Measurements from ENCODE around the gene PIAS4.
"Not testable (repeated sequence)": the region's sequence is repeated elsewhere in the genome, so short reads cannot be mapped to it uniquely, and the experiment has no call there.

Gene PIAS4

DNA sequence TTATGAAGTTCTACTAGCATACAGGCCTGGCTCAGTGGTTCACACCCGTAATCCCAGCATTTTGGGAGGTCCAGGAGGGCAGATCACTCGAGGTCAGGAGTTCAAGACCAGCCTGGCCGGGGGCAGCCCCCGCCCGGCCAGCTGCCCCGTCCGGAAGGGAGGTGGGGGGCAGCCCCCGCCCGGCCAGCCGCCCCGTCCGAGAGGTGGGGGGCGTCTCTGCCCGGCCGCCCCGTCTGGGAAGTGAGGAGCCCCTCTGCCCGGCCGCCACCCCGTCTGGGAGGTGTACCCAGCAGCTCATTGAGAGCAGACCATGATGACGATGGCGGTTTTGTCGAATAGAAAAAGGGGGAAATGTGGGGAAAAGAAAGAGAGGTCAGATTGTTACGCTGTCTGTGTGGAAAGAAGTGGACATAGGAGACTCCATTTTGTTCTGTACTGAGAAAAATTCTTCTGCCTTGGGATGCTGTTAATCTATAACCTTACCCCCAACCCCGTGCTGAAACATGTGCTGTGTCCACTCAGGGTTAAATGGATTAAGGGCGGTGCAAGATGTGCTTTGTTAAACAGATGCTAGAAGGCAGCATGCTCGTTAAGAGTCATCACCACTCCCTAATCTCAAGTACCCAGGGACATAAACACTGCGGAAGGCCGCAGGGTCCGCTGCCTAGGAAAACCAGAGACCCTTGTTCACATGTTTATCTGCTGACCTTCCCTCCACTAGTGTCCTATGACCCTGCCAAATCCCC lies 8.7 kb upstream of the PIAS4 start:
- DNase-seq, result not testable (repeated sequence)

DNA sequence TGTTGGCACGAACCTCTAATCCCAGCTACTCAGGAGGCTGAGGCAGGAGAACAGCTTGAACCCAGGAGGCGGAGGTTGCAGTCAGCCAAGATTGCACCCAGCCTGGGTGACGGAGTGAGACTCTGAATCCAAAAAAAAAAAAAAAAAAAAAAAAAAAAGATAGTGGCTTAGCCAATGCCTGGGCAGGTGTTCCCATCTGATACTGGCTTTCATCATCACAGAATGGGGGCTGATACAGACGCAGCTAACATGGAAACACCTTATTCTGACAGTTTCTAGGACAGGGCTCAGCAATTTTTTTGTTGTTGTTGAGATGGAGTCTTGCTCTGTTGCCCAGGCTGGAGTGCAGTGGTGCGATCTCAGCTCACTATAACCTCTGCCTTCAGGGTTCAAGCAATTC lies 6.7 kb upstream of the PIAS4 start:
- DNase-seq, result not testable (repeated sequence)

DNA sequence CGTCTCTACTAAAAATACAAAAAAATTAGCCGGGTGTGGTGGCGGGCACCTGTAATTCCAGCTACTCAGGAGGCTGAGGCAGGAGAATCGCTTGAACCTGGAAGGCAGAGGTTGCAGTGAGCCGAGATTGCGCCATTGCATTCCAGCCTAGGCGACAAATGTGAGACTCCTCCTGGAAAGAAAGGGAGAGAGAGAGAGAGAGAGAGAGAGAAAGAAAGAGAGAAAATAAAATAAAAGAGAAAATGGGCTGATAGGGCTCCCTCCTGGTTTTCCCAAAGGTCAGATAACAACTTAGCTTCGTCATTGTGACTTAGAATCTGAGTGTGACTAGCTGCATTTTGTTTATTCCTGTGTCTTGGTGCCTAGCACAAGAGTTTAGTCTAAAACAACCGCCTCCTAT lies 2.1 kb upstream of the PIAS4 start:
- not testable (repeated sequence) for DNase-seq

DNA sequence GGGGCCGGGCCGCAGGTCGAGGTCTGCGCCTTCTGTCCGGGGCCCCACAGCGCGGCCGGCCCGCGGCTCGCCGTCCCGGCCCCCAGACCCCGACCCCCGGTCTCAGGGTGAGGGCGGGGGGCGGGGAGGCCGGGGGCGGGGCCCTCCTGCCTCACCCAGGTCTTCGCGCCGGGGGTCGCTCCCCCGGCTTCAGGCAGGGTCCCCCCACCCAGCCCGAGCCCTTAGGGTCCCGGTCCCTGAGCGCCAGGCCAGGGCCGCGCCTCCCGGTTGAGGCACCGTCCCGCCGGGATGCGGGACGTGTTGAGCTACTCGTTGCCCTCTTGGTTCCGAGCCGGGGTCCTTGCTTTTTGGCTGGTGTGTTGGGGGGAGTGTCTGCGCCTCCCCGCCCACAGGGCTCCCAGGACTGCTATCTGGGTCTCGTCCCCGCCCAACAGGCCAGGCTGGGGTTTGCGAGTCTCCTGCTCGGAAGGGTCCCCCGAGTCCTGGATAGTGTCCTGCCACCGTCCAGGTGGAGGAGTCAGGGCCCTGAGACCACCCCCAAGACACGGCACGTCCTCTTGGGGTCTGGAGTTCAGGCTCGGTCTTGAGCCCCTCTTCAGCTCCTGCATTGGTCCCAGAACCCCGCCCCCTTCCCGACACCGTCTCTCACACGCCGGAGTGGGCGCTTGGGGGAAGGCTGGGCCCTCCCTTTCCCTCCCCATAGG lies 452 bp downstream of the PIAS4 start:
- DNase-seq, result peak; percentile 17 to 22

DNA sequence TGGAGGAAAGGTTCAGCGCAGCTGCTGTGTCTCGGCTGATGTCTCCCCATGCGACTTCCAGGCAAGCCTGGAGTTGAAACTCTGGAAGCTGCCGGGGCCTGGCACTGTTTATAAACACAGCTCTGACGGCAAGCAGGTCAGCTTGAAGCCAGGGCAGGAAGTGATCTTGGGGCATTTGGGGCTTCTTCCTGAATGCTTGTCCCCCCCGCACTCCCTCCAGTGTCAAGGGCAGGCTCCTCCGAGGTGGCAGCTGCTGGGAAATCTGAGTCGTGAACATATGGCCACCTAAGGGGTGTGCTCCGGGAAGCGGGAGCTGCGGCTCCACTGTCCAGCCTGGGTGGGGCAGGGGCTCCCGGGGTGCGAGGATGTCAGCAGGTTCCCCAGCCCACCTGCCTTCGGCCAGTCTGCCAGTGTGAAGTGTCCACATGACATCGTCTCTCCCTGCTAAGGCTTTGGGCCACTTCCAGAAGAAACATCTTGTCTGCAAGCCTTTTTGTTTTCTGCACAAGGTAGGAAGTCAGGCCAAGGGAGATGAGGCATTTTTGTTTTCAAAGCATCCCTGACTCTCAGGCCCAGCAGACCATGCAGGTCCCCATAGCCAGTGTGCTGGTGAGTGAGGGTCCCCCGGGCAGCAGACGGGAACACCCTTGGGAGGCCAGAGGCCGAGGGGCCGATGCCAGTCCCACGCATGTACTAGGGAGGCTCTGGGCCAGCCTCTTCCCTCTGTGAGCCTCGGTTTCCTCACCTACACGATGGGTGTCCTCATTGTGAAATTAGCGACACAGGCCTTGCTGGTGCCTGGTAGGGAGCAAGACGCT lies 2.7 kb downstream of the PIAS4 start:
- no peak for DNase-seq

DNA sequence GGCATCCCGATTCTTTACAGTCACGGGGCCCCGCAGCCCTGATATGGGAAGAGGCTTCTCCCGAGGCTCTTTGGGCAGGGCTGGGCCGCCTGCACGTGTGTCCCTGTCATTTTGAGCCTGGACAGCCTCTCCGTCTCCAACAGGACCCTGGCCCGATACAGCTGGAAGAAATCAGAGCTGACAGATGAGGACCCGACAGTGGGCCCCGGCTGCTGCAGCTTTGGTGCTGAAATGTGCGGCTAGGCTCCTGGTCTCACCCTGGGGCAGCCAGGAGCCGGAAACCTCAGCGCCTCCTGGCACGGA lies 3.2 kb downstream of the PIAS4 start:
- DNase-seq, result no peak

DNA sequence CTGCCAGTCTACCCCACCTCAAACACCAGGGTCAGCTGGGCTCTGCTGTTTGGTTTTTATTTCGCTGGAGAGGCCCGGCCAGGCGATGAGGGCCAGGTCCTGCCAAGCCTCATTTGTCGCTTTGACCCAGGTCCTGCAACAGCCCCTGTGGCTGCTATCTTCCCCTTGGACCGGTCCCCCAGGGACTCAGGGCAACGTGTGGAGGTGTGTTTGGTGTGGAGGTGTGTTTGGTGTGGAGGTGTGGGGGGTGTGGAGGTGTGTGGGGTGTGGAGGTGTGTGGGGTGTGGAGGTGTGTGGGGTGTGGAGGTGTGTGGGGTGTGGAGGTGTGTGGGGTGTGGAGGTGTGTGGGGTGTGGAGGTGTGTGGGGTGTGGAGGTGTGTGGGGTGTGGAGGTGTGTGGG lies 3.9 kb downstream of the PIAS4 start:
- not testable (repeated sequence) for DNase-seq

DNA sequence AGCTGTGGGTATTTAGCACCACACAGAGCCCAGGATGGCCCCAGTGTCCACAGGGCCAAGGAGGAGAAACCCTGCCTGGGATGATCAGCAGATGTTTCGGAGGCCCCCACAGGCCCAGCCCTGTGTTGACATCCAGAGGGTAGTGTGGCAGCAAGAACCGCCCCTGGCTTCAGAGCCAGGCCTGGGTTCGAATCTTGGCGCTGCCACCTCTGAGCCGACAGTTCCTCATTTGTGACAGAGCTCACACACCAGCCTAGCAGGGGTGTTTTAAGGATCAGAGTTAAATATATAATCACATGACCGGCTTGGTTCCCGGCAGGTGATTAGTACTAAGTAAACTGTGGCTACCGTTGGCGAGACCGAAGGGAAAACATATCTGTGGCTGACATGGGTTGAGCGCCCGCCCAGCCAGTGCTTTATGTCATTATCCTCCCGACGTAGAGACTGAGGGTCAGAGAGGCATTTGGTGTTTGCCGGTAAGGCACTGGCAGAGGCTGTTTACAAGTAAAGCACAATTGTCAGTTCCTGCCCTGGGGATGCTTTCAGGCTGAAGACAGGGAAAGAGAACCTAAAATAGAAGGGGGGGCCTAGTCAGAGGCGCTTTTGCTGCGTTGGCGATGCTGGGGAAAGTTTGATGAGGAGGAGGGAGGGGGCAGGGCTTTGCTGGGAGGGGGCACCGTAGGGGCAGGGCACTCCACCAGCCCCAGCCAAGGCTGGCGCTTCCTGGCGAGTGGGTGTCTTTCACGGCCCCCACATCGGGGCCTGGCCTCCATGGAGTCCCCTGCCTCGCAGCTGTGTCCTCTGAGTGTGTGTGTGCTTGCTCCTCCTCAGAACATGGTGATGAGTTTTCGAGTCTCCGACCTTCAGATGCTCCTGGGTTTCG lies 4.8 kb downstream of the PIAS4 start:
- DNase-seq, result no peak

DNA sequence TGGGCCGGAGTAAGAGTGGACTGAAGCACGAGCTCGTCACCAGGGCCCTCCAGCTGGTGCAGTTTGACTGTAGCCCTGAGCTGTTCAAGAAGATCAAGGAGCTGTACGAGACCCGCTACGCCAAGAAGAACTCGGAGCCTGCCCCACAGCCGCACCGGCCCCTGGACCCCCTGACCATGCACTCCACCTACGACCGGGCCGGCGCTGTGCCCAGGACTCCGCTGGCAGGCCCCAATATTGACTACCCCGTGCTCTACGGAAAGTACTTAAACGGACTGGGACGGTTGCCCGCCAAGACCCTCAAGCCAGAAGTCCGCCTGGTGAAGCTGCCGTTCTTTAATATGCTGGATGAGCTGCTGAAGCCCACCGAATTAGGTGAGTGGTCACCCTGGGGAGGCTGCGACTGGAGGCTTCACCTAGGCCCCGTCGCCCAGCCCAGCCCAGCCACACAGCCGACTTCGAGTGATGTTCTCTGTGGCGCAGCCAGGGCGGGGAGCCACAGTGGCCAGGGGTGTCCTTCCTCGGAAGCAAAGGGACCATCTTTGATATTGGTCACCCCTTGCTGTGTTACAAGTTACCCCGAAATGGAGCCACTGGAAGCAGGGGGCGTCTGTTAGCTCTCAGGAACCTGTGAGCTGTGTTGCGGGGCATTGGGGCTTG lies 5.6 kb downstream of the PIAS4 start:
- DNase-seq, result no peak

DNA sequence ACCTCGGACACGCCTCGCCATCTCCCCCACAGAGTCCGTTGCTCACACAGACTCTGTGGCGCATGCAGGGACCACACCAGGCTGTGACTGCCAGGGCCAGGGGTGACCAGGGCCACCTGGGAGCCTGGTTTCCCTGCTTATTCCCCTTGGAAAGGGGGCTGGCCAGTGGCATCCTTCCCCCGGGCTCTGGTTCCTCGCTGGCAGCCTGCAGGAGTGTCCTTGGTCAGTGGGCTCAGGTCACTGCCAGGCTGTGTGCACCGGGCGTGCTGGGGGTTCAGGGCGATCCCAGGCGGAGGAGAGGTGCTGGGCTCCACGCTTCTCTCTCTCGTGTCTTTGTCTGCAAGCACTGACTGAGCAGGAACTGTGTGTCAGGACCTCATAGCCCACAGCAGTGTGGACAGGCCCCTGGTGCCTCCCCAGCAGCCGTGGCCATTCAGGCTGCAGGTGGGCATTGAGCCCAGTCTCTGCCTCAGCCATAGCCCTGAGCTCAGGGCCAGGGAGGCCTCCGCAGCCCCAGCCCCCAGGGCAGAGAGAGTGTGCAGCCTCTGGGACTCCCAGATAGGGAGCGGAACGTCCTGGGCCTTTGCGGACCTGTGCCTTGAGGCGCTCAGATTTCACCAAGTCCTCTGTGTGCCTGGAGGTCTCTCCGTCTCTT lies 6.5 kb downstream of the PIAS4 start:
- no peak for DNase-seq

DNA sequence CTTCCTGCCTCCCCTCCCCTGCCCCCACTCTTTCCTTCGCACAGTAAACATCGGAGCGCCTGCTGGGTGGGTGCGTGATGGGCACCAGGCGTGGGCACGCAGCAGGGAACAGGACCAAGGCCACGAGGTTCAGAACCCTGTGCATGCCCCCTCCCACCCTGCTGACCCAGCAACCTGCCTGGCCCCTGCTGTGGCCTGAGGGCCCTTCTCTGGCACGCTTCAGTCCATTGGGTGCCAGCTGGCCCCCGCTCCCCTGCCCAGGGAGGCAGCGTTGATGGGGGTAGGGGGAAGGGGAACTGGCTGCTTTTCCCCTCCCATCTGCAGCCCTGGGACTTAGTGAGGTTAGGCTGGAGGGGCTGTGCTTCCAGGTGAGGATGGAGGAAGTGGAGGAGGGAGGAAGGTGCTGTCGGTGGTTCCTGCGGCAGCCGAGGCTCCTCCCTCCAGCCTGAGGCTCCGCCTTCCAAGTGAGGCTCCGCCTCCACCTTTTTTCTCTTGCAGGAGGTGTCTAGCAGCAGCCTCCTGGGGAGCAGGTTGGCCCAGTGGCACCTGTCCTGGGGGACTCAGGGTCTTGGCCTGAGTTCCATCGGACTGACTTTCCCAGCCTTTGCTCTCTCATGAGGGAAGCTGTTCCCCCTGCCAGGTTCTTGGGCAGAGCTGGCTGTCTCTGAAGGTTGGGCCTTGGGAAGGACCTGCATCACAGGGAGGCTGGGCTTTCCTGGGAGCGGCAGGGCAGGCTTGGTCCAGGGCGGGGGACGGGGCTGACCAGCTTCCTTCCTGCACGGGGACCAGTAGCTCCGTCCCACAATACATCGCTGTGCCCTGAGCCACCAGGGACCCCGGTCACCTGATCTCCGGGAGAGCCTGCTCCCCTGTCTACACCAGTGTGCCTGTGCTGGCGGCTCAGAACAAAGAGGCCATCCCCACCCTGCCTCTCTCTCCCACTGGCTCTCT lies 7.3 kb downstream of the PIAS4 start:
- peak; percentile 32 for DNase-seq

DNA sequence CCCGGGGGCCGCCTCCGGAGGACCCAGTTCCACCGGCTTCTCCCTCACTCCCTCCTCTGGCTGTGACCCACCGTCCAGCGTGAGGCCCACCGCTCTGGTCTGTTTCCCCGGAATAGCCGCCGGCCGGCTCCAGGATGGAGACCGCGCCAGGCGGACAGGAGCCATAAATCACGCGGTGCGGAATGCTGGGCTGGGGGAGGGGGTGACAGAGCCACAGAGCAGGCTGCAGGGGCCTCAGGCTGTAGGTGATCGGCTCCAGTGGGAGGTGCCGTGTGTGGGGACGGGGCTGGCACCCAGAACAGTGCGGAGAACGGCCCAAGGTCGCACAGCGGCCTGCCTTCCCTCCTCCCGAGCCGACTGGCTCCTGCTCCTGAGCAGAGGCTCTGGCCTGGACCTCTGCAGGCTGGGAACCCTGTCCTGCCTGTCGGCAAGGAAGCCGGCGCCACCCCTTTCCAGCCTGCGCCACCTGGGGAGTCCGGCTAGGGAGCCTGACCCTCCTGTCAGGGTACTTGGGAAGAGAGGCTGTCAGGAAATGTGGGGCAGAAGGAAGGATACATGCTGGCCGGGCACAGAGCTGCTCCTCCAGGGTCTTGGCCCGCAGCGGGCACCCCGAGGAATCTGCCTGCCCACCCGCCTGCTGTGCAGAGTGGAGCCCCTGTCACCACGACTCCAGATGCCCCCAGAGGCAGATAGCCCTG lies 8.3 kb downstream of the PIAS4 start:
- no peak for DNase-seq

DNA sequence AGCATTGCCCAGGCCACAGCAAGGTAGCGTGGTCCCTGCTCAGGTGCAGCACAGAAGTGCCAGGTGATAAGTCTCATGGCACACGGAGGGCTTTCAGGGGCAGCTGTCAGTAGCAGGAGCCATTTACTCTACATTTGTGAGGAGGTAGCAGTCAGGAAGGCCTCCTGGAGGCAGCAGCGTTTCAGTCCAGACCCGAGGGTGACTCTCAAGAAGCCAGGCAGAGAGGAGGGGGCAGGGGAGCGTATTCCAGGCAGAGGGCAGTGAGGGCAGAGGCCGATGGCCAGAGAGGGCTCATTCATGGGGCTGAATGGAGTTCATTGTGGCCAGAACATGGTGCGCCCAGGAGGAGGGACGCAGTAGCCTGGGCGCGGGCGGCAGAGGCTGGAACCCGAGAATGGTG lies 8.9 kb downstream of the PIAS4 start:
- no peak for DNase-seq

DNA sequence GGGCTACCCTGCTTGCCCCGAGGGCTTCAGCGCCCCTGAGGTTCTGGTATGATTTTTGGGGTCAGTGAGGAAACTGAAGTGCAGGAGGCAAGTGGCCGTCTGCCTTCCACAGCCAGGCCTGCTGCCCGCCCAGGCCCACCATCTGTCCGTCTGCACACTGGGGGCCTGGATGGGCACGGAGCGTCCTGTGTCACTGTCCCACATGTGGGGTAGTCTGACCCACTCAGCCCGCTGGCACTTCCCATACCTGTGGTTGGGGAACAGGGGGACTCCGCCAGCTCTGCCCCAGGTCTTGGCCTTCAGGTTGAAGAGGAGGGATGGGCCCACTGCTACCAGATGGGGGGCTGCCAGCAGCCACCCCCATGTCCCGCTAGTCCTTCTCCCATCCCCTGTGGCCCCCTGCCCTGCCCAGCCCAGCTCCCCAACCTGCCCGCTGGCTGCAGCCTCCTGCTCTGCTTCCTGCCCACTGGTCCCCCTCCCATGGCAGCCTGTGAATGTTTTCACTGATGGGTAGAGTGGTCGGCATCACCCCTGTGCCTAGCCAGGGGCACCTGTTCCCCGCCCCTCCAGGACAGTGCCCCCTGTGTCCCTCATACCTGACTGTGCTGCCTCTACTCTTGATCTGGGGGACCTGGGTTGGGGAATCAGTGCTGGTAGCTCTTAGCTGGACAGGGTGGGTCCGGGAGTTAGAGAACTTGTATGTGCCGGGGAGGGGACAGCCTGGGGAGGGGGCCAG lies 9.5 kb downstream of the PIAS4 start:
- no peak for DNase-seq

DNA sequence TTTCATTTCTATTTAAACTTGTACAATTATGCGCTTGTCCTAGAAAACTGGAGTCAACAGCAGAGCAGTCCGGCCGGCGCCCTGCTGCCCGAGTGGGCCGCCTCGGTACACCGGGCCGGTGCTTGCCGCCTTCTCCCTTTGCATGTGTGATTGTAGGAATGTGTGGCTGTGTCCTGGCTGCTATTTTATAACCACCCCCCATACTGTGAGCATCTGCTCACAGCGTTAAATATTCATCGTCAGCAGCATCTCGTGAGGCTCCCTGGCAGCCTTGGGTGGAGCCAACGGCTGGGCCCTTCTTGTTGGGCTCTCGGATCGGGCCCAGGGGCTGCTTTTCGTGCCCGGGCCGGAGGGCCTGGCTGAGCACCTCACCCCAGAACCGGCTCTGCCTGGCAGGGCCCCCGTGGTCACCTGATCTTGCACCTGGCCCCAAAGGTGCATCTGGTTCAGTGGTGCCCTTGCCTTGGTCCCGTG lies 10.6 kb downstream of the PIAS4 start:
- no peak for DNase-seq

DNA sequence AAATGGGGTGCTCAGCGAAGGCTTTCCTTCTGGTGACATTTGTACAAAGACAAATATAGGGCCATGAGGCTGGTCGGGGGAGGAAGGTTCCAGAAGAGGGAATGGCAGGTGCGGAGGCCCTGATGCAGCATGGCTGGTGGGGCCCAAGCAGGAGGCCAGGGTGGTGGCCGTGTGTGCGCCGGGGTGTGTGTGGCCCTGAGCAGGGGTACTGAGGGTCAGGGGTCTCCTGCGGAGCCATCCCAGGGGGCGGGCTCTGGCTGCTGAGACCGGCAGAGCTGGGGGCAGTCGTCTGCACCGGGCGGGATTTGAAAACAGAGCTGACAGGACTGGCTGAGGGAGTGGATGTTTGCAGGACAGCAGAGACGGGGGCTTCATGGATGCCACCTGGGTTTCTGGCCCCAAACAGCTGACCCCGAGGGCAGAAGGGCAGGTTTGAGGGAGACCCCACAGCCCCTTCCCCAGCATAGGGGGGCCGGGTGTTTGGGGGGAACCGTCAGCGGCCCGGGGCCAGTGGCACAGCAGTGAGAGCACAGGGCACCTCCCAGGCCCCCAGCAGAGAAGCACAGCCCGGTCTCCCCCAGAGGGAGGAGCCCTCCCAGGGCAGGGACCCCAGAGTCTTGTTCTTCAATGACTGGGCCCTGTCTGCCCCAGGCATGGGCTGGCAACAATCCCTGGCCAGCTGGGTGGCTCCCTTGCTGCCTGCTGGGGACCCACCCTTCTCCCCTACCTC lies 11.4 kb downstream of the PIAS4 start:
- DNase-seq, result no peak

DNA sequence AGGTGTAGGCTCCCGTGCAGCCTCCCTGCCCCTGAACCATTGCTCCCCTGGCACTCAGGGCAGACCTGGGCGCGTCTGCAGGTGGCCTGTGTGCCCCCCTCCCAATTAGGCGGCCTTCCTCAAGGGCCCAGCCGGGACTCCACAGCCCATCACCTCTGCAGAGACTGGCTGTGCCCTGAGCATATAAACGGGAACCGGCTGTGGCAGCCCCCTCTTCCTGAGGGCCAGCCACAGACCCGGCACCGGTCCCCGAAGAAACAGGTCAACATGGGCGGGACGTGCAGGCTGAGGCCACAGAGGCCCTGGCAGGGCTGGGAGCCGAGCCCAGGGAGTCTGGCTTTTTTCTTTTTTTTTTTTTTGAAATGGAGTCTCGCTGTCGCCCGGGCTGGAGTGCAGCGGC lies 12.0 kb downstream of the PIAS4 start:
- DNase-seq, result no peak

Data from stimulated activated CD4-positive, alpha-beta T cell treated with anti-CD3 and anti-CD28 coated beads, Interleukin-4, amount 100 ng/mL, for 4 hours (primary cell).